ENCODE results near the gene TLE4.
"Not testable (repeated sequence)": the region's sequence is repeated elsewhere in the genome, so short reads cannot be mapped to it uniquely, and the experiment has no call there.

The TLE4 gene

DNA sequence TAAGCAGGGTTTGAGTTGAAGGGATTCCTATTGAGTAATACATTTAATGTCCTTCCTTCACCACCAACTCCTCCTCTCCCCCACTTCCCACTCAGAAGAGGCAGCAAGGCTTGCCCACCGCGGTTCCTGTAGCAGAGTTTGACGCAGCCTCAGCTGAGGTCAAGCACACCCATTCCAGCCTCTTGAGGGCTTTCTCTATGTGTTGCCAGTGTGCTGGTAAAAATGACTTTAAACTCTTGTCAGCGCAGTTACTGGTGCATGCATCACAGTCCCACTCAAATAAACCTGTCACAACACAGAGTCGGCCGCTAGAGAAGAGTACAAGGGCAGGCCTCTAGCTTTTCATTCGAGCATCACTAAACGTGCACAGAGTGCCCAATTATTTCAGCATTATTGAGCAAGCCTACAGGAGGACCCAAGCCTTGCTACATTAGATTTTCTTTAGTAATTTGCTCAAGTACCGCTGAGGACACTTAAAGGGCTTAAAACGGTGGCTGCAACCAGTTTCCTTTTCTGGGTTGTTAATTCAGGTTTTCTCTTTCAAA, 79.6 kb downstream of the TLE4 start:
- no peaks in the 10 kb centered on the region for H3K9me3 ChIP-seq
- no peaks in the 10 kb centered on the region for H3K27me3 ChIP-seq
- H3K27ac ChIP-seq = peak overlapping the region; percentile 87
- TF ChIP-seq, protein P1, sequence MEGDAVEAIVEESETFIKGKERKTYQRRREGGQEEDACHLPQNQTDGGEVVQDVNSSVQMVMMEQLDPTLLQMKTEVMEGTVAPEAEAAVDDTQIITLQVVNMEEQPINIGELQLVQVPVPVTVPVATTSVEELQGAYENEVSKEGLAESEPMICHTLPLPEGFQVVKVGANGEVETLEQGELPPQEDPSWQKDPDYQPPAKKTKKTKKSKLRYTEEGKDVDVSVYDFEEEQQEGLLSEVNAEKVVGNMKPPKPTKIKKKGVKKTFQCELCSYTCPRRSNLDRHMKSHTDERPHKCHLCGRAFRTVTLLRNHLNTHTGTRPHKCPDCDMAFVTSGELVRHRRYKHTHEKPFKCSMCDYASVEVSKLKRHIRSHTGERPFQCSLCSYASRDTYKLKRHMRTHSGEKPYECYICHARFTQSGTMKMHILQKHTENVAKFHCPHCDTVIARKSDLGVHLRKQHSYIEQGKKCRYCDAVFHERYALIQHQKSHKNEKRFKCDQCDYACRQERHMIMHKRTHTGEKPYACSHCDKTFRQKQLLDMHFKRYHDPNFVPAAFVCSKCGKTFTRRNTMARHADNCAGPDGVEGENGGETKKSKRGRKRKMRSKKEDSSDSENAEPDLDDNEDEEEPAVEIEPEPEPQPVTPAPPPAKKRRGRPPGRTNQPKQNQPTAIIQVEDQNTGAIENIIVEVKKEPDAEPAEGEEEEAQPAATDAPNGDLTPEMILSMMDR (IDR thresholded peaks at IDR 0.05) = no peak
- H3K36me3 ChIP-seq = peaks cover 34% of the 10 kb centered on the region
- peaks cover 21 to 31% of the 10 kb centered on the region in 2 experiments for H3K4me1 ChIP-seq (ENCODE audit: control insufficient read depth in 1 of 2, insufficient read depth in 1 of 2, low read depth in 1 of 2, low read length in 1 of 2)
- peak overlapping the region; percentile 46 to 48 for H3K4me3 ChIP-seq (ENCODE audit: low read depth in 1 of 2, low read length in 1 of 2)

DNA sequence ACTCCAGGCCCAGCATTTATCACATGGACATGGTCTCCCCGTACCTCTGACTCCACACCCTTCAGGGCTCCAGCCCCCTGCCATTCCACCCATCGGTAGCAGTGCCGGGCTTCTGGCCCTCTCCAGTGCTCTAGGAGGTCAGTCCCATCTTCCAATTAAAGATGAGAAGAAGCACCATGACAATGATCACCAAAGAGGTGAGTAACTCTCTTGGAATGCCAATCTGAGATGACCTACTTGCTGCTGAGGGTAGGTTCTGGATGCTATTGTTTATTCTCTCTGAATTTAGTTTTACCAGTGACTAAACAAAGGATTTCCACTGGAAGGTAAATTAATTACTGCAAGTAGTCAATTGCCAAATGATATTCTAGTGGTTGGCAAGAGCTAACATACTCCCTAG, 80.8 kb downstream of the TLE4 start:
- Histone ChIP-seq H3K27me3 (no peaks in the 10 kb centered on the region), H3K4me3 (ENCODE audit: low read depth in 1 of 2, low read length in 1 of 2) (no peak overlapping the region), H3K36me3 (peaks cover 42% of the 10 kb centered on the region), H3K27ac (peak overlapping the region; percentile 87), H3K4me1 (ENCODE audit: control insufficient read depth in 1 of 2, insufficient read depth in 1 of 2, low read depth in 1 of 2, low read length in 1 of 2) (peaks cover 21 to 31% of the 10 kb centered on the region in 2 experiments), H3K9me3 (no peaks in the 10 kb centered on the region)
- TF ChIP-seq, protein P1 (IDR thresholded peaks at IDR 0.05) = no peak

DNA sequence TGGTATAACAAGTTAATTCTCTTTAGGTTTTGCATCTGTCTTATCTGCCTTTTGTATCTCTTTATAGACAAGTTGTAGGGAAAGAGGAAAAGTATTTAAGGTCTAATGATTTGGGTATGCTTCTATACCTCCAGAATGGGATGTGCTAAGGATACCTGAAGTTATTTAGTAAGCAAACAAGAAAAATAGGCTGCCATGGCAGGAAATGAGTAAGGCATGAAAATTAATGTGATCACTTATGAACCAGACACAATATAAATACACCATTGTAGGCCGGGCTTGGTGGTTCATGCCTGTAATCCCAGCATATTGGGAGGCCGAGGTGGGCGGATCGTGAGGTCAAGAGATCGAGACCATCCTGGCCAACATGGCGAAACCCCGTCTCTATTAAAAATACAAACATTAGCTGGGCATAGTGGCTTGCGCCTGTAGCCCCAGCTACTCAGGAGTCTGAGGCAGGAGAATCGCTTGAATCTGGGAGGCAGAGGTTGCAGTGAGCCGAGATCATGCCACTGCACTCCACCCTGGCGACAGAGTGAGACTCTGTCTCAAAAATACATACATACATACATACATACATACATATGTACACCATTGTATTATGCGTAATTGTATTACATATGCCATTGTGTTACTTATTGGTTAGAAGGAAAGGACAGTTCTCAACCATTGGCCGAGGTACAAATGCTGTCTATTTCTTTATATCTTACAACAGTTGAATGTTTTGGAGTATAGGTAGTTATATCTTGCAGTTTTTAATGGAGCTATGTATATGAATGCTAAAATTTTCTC, 83.0 kb downstream of the TLE4 start:
- H3K27ac ChIP-seq; H3K27me3 ChIP-seq; H3K4me3 ChIP-seq (ENCODE audit: low read depth in 1 of 2, low read length in 1 of 2); H3K9me3 ChIP-seq: not testable (repeated sequence)
- peaks cover 21 to 29% of the 10 kb centered on the region in 2 experiments for H3K4me1 ChIP-seq (ENCODE audit: control insufficient read depth in 1 of 2, insufficient read depth in 1 of 2, low read depth in 1 of 2, low read length in 1 of 2)
- H3K36me3 ChIP-seq = peaks cover 50% of the 10 kb centered on the region

DNA sequence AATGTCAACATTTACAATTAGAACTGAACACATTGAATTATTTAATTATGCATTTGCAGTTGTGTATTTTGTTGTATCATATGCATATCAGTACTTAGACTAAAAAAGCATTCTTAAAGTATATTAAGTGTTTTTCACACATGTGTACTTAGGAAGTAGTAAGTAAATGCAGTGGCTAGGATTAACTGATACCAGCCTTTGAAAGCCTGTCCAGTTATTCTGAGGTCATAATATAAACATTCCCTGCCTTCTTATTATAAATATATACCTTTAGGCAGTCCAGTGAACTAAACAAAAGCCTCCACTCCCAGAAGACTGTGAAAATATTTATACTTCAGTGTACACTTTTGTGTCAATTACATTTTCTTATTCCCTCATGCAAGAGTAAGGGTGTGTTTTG, 83.8 kb downstream of the TLE4 start:
- Histone ChIP-seq H3K9me3 (no peaks in the 10 kb centered on the region), H3K4me1 (ENCODE audit: control insufficient read depth in 1 of 2, insufficient read depth in 1 of 2, low read depth in 1 of 2, low read length in 1 of 2) (peaks cover 14 to 21% of the 10 kb centered on the region in 2 experiments), H3K4me3 (ENCODE audit: low read depth in 1 of 2, low read length in 1 of 2) (no peak overlapping the region), H3K36me3 (peaks cover 56% of the 10 kb centered on the region), H3K27me3 (no peaks in the 10 kb centered on the region), H3K27ac (no peak overlapping the region)
- TF ChIP-seq, protein P1 (IDR thresholded peaks at IDR 0.05) = no peak

DNA sequence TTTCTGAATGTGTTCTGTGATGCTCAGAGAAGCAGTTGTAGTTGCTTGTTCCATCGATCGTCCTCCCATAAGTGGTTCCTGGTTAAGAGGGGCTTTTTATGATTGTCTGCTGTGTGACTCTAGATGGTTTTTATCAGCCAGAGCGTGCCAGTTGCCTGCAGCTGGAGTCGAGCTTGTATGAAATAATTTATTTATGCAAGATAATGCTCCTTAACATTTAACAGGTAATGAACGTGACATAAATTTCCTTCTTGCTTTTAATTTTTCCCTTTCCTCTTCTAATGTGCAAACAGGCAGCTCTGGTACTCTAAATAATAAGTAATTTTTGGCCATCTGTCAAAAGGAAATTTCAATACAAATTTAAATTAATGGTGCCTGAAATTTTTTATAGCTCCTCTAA, 84.4 kb downstream of the TLE4 start:
- Histone ChIP-seq H3K36me3 (peaks cover 59% of the 10 kb centered on the region), H3K4me1 (ENCODE audit: control insufficient read depth in 1 of 2, insufficient read depth in 1 of 2, low read depth in 1 of 2, low read length in 1 of 2) (peaks cover 8 to 15% of the 10 kb centered on the region in 2 experiments), H3K27me3 (no peaks in the 10 kb centered on the region), H3K4me3 (ENCODE audit: low read depth in 1 of 2, low read length in 1 of 2) (no peak overlapping the region), H3K27ac (no peak overlapping the region), H3K9me3 (no peaks in the 10 kb centered on the region)
- TF ChIP-seq, protein P1 (IDR thresholded peaks at IDR 0.05) = no peak

DNA sequence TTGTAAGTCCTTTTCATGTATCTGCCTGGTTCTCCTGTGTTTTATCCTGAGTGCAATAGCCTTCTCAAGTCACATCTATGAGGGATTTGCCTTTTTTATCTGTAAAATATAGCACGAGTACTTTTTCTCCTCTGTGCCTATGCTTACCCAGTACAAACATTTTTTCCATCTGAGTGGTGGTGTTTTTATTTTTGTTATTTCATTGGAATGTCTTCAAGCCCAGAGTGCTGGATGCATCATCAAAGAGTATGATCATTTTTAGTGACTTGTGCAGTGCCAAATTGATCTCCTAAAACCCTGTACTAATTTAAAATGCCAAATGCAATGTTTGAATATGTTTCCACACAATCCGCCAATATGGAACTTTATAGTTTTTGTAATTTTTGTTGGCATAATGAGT, 86.1 kb downstream of the TLE4 start:
- H3K4me1 ChIP-seq (ENCODE audit: control insufficient read depth in 1 of 2, insufficient read depth in 1 of 2, low read depth in 1 of 2, low read length in 1 of 2) = peaks cover 0 to 3% of the 10 kb centered on the region in 2 experiments
- H3K27ac ChIP-seq = no peak overlapping the region
- H3K4me3 ChIP-seq (ENCODE audit: low read depth in 1 of 2, low read length in 1 of 2) = no peak overlapping the region
- TF ChIP-seq, protein P1 (IDR thresholded peaks at IDR 0.05) = no peak
- no peaks in the 10 kb centered on the region for H3K27me3 ChIP-seq
- peaks cover 53% of the 10 kb centered on the region for H3K36me3 ChIP-seq
- H3K9me3 ChIP-seq = no peaks in the 10 kb centered on the region
